Measurements from ENCODE around the gene ATP11A. TPM values are rescaled to one million over a fixed set of nuclear protein-coding genes. Genes with fewer than 3 reads are reported as not detected.

ATP11A gene
- total RNA-seq, 3 donors from 2014 or later, result 15.5 to 28.7 (median 19.4) TPM

DNA sequence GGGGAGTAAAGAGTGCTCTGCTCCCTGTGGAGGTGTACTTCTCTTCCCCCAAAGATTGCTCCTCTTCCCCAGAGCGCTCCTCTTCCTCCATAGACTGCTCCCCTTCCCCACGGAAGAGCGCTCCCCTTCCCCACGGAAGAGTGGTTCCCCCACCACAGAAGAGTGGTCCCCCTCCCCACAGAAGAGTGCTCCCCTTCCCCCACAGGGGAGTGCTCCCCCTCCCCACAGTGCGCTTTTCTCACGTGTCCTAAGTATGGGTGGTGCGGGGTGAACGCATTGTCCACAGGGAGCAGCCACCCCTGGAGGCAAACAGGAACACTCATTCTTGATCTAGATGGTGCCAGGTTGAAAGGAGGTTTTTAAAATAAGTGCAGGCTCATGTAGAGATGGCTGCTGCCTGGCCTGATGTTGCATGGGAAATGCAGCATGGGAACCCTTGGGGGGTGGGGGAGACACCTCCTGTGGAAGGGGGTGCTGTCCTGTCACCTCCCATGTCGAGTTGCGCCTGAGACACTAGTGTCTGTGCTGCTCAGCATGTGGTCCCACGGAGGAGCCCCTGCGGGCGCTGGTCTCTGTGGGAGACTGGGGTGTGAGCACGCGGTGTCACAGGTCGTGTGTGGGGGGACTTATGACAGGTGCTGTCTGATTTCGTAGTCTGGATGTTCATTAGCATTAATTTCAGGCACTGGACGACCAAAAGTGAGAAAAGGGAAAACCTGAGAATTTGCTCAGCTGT is 52.2 kb downstream of the ATP11A start:
- Histone ChIP-seq H3K4me1 (ENCODE audit: low read depth) (no peaks in the 10 kb centered on the region), H3K4me3 (no peak overlapping the region), H3K36me3 (ENCODE audit: low read depth) (no peaks in the 10 kb centered on the region), H3K9me3 (no peaks in the 10 kb centered on the region)
- intact Hi-C loops (cut with DNase I, micrococcal nuclease), result no loop called here
- ATAC-seq (no peak), DNase-seq (peak in 1 of 3 donors; percentile 13)
- TF ChIP-seq, protein P1, sequence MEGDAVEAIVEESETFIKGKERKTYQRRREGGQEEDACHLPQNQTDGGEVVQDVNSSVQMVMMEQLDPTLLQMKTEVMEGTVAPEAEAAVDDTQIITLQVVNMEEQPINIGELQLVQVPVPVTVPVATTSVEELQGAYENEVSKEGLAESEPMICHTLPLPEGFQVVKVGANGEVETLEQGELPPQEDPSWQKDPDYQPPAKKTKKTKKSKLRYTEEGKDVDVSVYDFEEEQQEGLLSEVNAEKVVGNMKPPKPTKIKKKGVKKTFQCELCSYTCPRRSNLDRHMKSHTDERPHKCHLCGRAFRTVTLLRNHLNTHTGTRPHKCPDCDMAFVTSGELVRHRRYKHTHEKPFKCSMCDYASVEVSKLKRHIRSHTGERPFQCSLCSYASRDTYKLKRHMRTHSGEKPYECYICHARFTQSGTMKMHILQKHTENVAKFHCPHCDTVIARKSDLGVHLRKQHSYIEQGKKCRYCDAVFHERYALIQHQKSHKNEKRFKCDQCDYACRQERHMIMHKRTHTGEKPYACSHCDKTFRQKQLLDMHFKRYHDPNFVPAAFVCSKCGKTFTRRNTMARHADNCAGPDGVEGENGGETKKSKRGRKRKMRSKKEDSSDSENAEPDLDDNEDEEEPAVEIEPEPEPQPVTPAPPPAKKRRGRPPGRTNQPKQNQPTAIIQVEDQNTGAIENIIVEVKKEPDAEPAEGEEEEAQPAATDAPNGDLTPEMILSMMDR (IDR thresholded peaks at IDR 0.05), result no peak

GRCh38 chr13:112742583-112742982 is 52.7 kb downstream of the ATP11A start:
- ATAC-seq (no peak), DNase-seq (no peak)
- intact Hi-C loops (cut with DNase I, micrococcal nuclease), result no loop called here
- Histone ChIP-seq H3K4me3 (no peak overlapping the region), H3K4me1 (ENCODE audit: low read depth) (no peaks in the 10 kb centered on the region), H3K9me3 (no peaks in the 10 kb centered on the region), H3K36me3 (ENCODE audit: low read depth) (no peaks in the 10 kb centered on the region)
- TF ChIP-seq, protein P1 (IDR thresholded peaks at IDR 0.05), result no peak

DNA sequence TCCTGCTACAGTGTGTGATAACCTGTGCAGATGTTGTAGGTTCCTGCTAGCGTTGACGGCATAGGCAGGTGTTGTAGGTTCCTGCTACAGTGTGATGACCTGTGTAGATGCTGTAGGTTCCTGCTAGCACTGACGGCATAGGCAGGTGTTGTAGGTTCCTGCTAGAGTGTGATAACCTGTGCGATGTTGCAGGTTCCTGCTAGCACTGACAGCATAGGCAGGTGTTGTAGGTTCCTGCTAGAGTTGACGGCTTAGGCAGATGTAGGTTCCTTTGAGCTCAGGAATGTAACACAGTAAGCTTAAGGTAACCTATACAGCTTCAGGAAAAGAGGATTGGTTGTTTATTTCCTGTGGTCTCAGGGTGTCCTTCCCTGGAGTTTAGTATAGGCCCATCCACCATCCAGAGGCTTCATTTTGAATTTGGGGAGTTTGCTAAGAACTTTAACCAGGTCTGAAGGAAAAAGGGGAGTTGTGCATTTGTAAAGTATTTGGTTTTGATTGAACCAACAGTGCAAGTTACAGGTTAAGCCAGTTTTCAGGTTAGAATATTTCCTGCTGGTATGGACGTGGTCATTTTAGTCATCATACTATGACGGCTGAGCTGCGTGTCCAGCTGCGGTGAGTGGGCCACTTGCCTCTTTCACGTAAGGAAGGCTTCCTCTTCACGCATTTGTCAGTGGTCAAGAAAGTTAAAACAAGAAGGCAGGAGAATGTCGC is 53.8 kb downstream of the ATP11A start:
- Histone ChIP-seq H3K4me3 (no peak overlapping the region), H3K9me3 (no peaks in the 10 kb centered on the region), H3K36me3 (ENCODE audit: low read depth) (no peaks in the 10 kb centered on the region), H3K4me1 (ENCODE audit: low read depth) (no peaks in the 10 kb centered on the region)
- TF ChIP-seq, protein P1 (IDR thresholded peaks at IDR 0.05), result no peak
- DNase-seq, result no peak
- intact Hi-C loops (cut with DNase I, micrococcal nuclease), result no loop called here
- no peak for ATAC-seq

- DNase-seq (no peak), ATAC-seq (no peak)
- Histone ChIP-seq H3K36me3 (ENCODE audit: low read depth) (no peaks in the 10 kb centered on the region), H3K9me3 (no peaks in the 10 kb centered on the region), H3K4me1 (ENCODE audit: low read depth) (no peaks in the 10 kb centered on the region), H3K4me3 (no peak overlapping the region)
- intact Hi-C loops (cut with DNase I, micrococcal nuclease), result no loop called here
- TF ChIP-seq, protein P1 (IDR thresholded peaks at IDR 0.05), result no peak
Measured at GRCh38 chr13:112744168-112745021, 54.6 kb downstream of the ATP11A start.

DNA sequence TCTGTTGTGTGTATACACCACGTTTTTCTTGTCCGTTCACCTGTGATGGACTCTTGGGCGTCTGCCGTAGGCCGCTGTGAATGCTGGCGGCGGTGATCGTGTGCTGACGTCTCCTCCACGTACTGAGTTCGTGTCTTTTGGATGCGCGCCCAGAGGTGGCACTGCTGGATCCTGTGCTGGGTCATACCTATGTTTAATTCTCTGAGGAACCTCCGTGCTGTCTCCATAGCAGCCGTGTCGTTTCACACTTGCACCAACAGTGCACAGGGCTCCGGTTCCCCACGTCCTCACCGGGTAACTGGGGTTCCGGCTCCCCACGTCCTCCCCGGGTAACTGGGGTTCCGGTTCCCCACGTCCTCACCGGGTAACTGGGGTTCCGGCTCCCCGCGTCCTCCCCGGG is 56.2 kb downstream of the ATP11A start:
- no peaks in the 10 kb centered on the region for H3K36me3 ChIP-seq (ENCODE audit: low read depth)

More for the DNA sequence above, 56.2 kb downstream of the ATP11A start:
- H3K9me3 ChIP-seq, result no peaks in the 10 kb centered on the region
- intact Hi-C loops (cut with DNase I, micrococcal nuclease), result no loop called here
- H3K4me1 ChIP-seq (ENCODE audit: low read depth), result no peaks in the 10 kb centered on the region
- ATAC-seq (no peak), DNase-seq (no peak)
- H3K4me3 ChIP-seq, result no peak overlapping the region
- TF ChIP-seq, protein P1 (IDR thresholded peaks at IDR 0.05), result no peak

Data from mucosa of descending colon (tissue), 3 donors.